HepG2 (cell line): ENCODE measurements around the gene GRB10. TPM values are rescaled to one million over a fixed set of nuclear protein-coding genes. Genes with fewer than 3 reads are reported as not detected.
A peak's percentile ranks its signal among the peaks of the same experiment; 100 is the strongest.

Experiments used
- AHDC1 ChIP-seq: sonication (generic); formaldehyde crosslinking; IDR thresholded peaks from 2 replicates; pipeline ENCODE4 v1.5.1; 2020; ENCODE audit warnings: mild to moderate bottlenecking, missing genetic modification reagents, borderline replicate concordance
- BCL6 ChIP-seq: IDR thresholded peaks from 2 replicates; pipeline ENCODE4 v1.6.1; 2016; ENCODE audit warnings: missing genetic modification reagents, missing compliant biosample characterization
- CHD2 ChIP-seq: IDR thresholded peaks from 2 replicates; pipeline ENCODE4 v1.6.1; 2011; ENCODE audit warnings: low read depth, low read length, improper control_type of control experiment
- EP300 ChIP-seq, 3 experiments: sonication (generic) in 1 of 3; formaldehyde crosslinking in 1 of 3; IDR thresholded peaks; 2 replicates each; pipeline versions ENCODE4 v1.5.1 to v1.6.1; 2011 to 2020; ENCODE audit warnings: low read depth in 2 of 3, low read length in 2 of 3, borderline replicate concordance in 1 of 3, improper control_type of control experiment in 1 of 3, mild to moderate bottlenecking in 1 of 3, missing genetic modification reagents in 1 of 3, moderate library complexity in 1 of 3
- FOXA3 ChIP-seq: IDR thresholded peaks from 2 replicates; pipeline ENCODE4 v1.6.1; 2016; ENCODE audit warnings: missing genetic modification reagents, missing compliant biosample characterization
- HHEX ChIP-seq: IDR thresholded peaks from 2 replicates; pipeline ENCODE4 v1.6.1; 2016; ENCODE audit warnings: control low read depth
- HMG20A ChIP-seq: IDR thresholded peaks from 2 replicates; pipeline ENCODE4 v1.6.1; 2016; ENCODE audit warnings: borderline replicate concordance
- HOMEZ ChIP-seq: IDR thresholded peaks from 2 replicates; pipeline ENCODE4 v1.6.1; 2016; ENCODE audit warnings: low read depth
- ISL2 ChIP-seq: sonication (generic); formaldehyde crosslinking; IDR thresholded peaks from 2 replicates; pipeline ENCODE4 v1.5.0; 2020; ENCODE audit warnings: missing genetic modification reagents
- NPAS2 ChIP-seq: sonication (generic); formaldehyde crosslinking; IDR thresholded peaks from 2 replicates; pipeline ENCODE4 v1.8.0; 2022; ENCODE audit warnings: mild to moderate bottlenecking, missing genetic modification reagents, borderline replicate concordance
- PRPF4 ChIP-seq: fragments of 200-400 bp; formaldehyde crosslinking; IDR thresholded peaks from 2 replicates; pipeline ENCODE4 v1.6.1; 2016; ENCODE audit warnings: low read length, low read depth; ENCODE audit not compliant: poor library complexity, severe bottlenecking
- RAD51 ChIP-seq: fragments of 450-650 bp; IDR thresholded peaks from 2 replicates; pipeline ENCODE4 v1.6.1; 2016; ENCODE audit warnings: borderline replicate concordance
- RXRA ChIP-seq: sonication (generic); formaldehyde crosslinking; IDR thresholded peaks from 2 replicates; pipeline ENCODE4 v1.5.1; 2020; ENCODE audit warnings: missing genetic modification reagents
- RXRB ChIP-seq: IDR thresholded peaks from 2 replicates; pipeline ENCODE4 v1.6.1; 2016; ENCODE audit warnings: borderline replicate concordance, missing genetic modification reagents, missing compliant biosample characterization
- SAP130 ChIP-seq: IDR thresholded peaks from 2 replicates; pipeline ENCODE4 v1.6.1; 2016; ENCODE audit warnings: low read depth
- SMAD3 ChIP-seq: sonication (generic); formaldehyde crosslinking; IDR thresholded peaks from 2 replicates; pipeline ENCODE4 v1.4.0; 2020; ENCODE audit warnings: missing genetic modification reagents
- SMARCE1 ChIP-seq: fragments of 450-650 bp; IDR thresholded peaks from 2 replicates; pipeline ENCODE4 v1.6.1; 2017; ENCODE audit warnings: borderline replicate concordance
- SOX13 ChIP-seq, 3 experiments: fragments of 450-650 bp in 1 of 3; sonication (generic) in 1 of 3; formaldehyde crosslinking in 1 of 3; IDR thresholded peaks in 2 of 3; conservative IDR thresholded peaks in 1 of 3; 2 replicates each; pipeline versions ENCODE4 v1.5.0 to v1.6.1; 2016 to 2020; ENCODE audit warnings: antibody characterized with exemption in 1 of 3, mild to moderate bottlenecking in 1 of 3, missing compliant biosample characterization in 1 of 3, missing genetic modification reagents in 1 of 3, moderate library complexity in 1 of 3
- SOX5 ChIP-seq: IDR thresholded peaks from 2 replicates; pipeline ENCODE4 v1.6.1; 2016; ENCODE audit warnings: borderline replicate concordance
- SOX6 ChIP-seq, 2 experiments: fragments of 450-650 bp in 1 of 2; sonication (generic) in 1 of 2; formaldehyde crosslinking in 1 of 2; IDR thresholded peaks; 2 replicates each; pipeline versions ENCODE4 v1.4.0 to v1.6.1; 2017 to 2020; ENCODE audit warnings: antibody characterized with exemption in 1 of 2, mild to moderate bottlenecking in 1 of 2, missing genetic modification reagents in 1 of 2
- polyA plus RNA-seq, 8 experiments: library from polyadenylated mRNA; depleted of rRNA in 3 of 8; stranded (reverse) in 7 of 8; unstranded in 1 of 8; fragments of >200 nt; fragmentation: Illumina TruSeq in 4 of 8; extraction: Trizol in 4 of 8; gene quantifications; 2 replicates each; pipeline versions ENCODE4 v1.2.1 to v1.2.3, GENCODE V29; 2011 to 2016; ENCODE audit warnings: low read depth in 4 of 8, missing spikeins in 1 of 8, mixed read lengths in 1 of 8; ENCODE audit not compliant: insufficient read depth in 1 of 8
- total RNA-seq, 5 experiments: library from RNA; depleted of rRNA; stranded (reverse); fragments of >200 nt; fragmentation: Illumina TruSeq; extraction: Trizol; gene quantifications; 2 replicates each; pipeline ENCODE4 v1.2.3, GENCODE V29; 2016; ENCODE audit warnings: low read depth in 1 of 5
- TF ChIP-seq, protein P1 (sequence below): sonication (generic); IDR thresholded peaks from 2 replicates; pipeline ENCODE4 v1.6.1; 2016; ENCODE audit warnings: low read depth, borderline replicate concordance

Gene GRB10
- total and polyA plus RNA-seq, 2 of the 13 experiments (the other 11 are each of a cell fraction or from before 2014, with no cell fraction given) = 4.0 to 6.8 TPM

GRCh38 chr7:50738932-50739331 lies 43.8 kb downstream of the GRB10 start (continued):
- TF ChIP-seq RAD51 = no peak
- TF ChIP-seq SMARCE1 = no peak
- TF ChIP-seq SOX6 (IDR thresholded peaks at IDR 0.05) = no peak
- TF ChIP-seq SOX6 (CRISPR knock-in tag; IDR thresholded peaks at IDR 0.05) = peak; percentile 37; the same call in 1 of the 2 replicates
- TF ChIP-seq, protein P1, sequence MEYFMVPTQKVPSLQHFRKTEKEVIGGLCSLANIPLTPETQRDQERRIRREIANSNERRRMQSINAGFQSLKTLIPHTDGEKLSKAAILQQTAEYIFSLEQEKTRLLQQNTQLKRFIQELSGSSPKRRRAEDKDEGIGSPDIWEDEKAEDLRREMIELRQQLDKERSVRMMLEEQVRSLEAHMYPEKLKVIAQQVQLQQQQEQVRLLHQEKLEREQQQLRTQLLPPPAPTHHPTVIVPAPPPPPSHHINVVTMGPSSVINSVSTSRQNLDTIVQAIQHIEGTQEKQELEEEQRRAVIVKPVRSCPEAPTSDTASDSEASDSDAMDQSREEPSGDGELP = peak; percentile 54; the same call in 1 of the 2 replicates
- peak; percentile 70 for TF ChIP-seq RXRB (CRISPR knock-in tag)
- TF ChIP-seq CHD2 = no peak
- TF ChIP-seq PRPF4 = no peak
- TF ChIP-seq AHDC1 = peak; percentile 72; the same call in 1 of the 2 replicates
- peak; percentile 57; the same call in 1 of the 2 replicates for TF ChIP-seq BCL6 (CRISPR knock-in tag)
- TF ChIP-seq HOMEZ = peak; percentile 59; the same call in 1 of the 2 replicates
- TF ChIP-seq SAP130 (CRISPR knock-in tag) = peak; percentile 32; the same call in 1 of the 2 replicates
- 0 out of 2 replicates have a peak, but pooled peaks have one; percentile 16 for TF ChIP-seq ISL2 (CRISPR knock-in tag)
- 0 out of 2 replicates have a peak, but pooled peaks have one; percentile 27 for TF ChIP-seq HHEX (CRISPR knock-in tag)
- TF ChIP-seq SMAD3 (CRISPR knock-in tag) = peak; percentile 49; the same call in 1 of the 2 replicates
- TF ChIP-seq SOX13 (IDR thresholded peaks at IDR 0.05) = no peak
- TF ChIP-seq SOX13 (CRISPR knock-in tag; conservative IDR thresholded peaks at IDR 0.05 in 1 of 2, IDR thresholded peaks at IDR 0.05 in 1 of 2) = peak in 1 of 2 experiments; percentile 76; a peak in 2 of 4 replicates
- no peak for TF ChIP-seq RXRA (CRISPR knock-in tag)
- no peak for TF ChIP-seq NPAS2 (CRISPR knock-in tag)
- peak; percentile 44; the same call in 1 of the 2 replicates for TF ChIP-seq HMG20A
- peak in 1 of 2 experiments; percentile 54; a peak in 2 of 4 replicates for TF ChIP-seq EP300 (IDR thresholded peaks at IDR 0.05; ENCODE audit: low read depth in 2 of 2, low read length in 2 of 2)
- TF ChIP-seq EP300 (CRISPR knock-in tag; IDR thresholded peaks at IDR 0.05; ENCODE audit: borderline replicate concordance) = no peak
- peak; percentile 87 for TF ChIP-seq FOXA3 (CRISPR knock-in tag)
- TF ChIP-seq SOX5 (CRISPR knock-in tag) = peak; percentile 81; the same call in 1 of the 2 replicates
